ENCODE measurements around the gene BCL2L12. TPM values are rescaled to one million over a fixed set of nuclear protein-coding genes. Genes with fewer than 3 reads are reported as not detected.

BCL2L12 gene
- total RNA-seq, 5 donors from 2014 or later (not counting 1 experiment from before 2014, with no cell fraction given): 15.6 to 26.6 (median 24.1) TPM

GRCh38 chr19:49684983-49685553 is 19.3 kb downstream of the BCL2L12 start:
- no peak for DNase-seq
- no peak overlapping the region for H3K4me3 Mint-ChIP-seq
- H3K9me3 Mint-ChIP-seq: no peaks in the 10 kb centered on the region
- Histone ChIP-seq H3K36me3 (ENCODE audit: control insufficient read depth in 2 of 2, extremely low read depth in 1 of 2, insufficient read depth in 1 of 2, low read length in 1 of 2) (peaks cover 11 to 62% of the 10 kb centered on the region in 2 donors), H3K9me3 (no peaks in the 10 kb centered on the region), H3K27ac (ENCODE audit: low read length) (no peak overlapping the region), H3K4me1 (ENCODE audit: control insufficient read depth in 1 of 2, extremely low read depth in 1 of 2, insufficient read depth in 2 of 2, low read length in 2 of 2) (peaks cover 4 to 31% of the 10 kb centered on the region in 2 experiments), H3K4me3 (ENCODE audit: control insufficient read depth in 1 of 2, extremely low read depth in 1 of 2, low read length in 1 of 2) (no peak overlapping the region), H3K27me3 (replicated peaks in 1 of 2; ENCODE audit: control insufficient read depth in 2 of 2, extremely low read depth in 1 of 2, insufficient read depth in 2 of 2, low read length in 1 of 2) (peaks cover 0 to 13% of the 10 kb centered on the region in 2 experiments)
- H3K27ac Mint-ChIP-seq: no peak overlapping the region
- H3K4me1 Mint-ChIP-seq: peaks cover 12 to 20% (median 18%) of the 10 kb centered on the region in 3 donors
- ATAC-seq (replicated peaks in 1 of 4): no peak
- peaks cover 35% of the 10 kb centered on the region for H3K36me3 Mint-ChIP-seq
- CTCF ChIA-PET: interaction anchor here in 1 of 2 donors (1.1 kb wide), 1 partner anchor 82 kb away, joined by 4 read pairs; the partner anchor contains the start of gene AP2A1
- POLR2A ChIA-PET: interaction anchor here in 1 of 2 donors (0.7 kb wide), 2 partner anchors 11 to 13 kb away, joined by 3 read pairs; no protein-coding TSS in a partner anchor
- H3K27me3 Mint-ChIP-seq: peaks cover 0 to 3% of the 10 kb centered on the region in 2 donors
- WGBS (ENCODE audit: insufficient coverage): 94% methylated on average over 12 of the region's 13 CpGs

- Histone ChIP-seq H3K9me3 (no peaks in the 10 kb centered on the region), H3K27ac (ENCODE audit: low read length) (no peak overlapping the region), H3K27me3 (replicated peaks in 1 of 2; ENCODE audit: control insufficient read depth in 2 of 2, extremely low read depth in 1 of 2, insufficient read depth in 2 of 2, low read length in 1 of 2) (peaks cover 2 to 21% of the 10 kb centered on the region in 2 experiments), H3K36me3 (ENCODE audit: control insufficient read depth in 2 of 2, extremely low read depth in 1 of 2, insufficient read depth in 1 of 2, low read length in 1 of 2) (peaks cover 11 to 62% of the 10 kb centered on the region in 2 donors), H3K4me3 (ENCODE audit: control insufficient read depth in 1 of 2, extremely low read depth in 1 of 2, low read length in 1 of 2) (no peak overlapping the region), H3K4me1 (ENCODE audit: control insufficient read depth in 1 of 2, extremely low read depth in 1 of 2, insufficient read depth in 2 of 2, low read length in 2 of 2) (peaks cover 0 to 31% of the 10 kb centered on the region in 2 experiments)
- no peak for ATAC-seq (replicated peaks in 1 of 4)
- Mint-ChIP-seq H3K27me3 (peaks cover 7 to 11% of the 10 kb centered on the region in 2 donors), H3K9me3 (no peaks in the 10 kb centered on the region), H3K36me3 (peaks cover 32% of the 10 kb centered on the region), H3K27ac (no peak overlapping the region), H3K4me3 (no peak overlapping the region), H3K4me1 (peaks cover 13 to 23% (median 18%) of the 10 kb centered on the region in 3 donors)
- POLR2A ChIA-PET: interaction anchor here in 1 of 2 donors (0.7 kb wide), 2 partner anchors 11 to 12 kb away, joined by 3 read pairs; no protein-coding TSS in a partner anchor
- CTCF ChIA-PET: interaction anchor here (0.6 to 1.1 kb wide), 2 partner anchors 37 to 81 kb away, joined by 4 to 5 read pairs; partner anchors contain the start of gene AP2A1 (in 1 of the 2)
- WGBS (ENCODE audit: insufficient coverage): 91% methylated on average over 23 of the region's 23 CpGs
- no peak for DNase-seq
These were observed 20.2 kb downstream of the BCL2L12 start for GRCh38 chr19:49685845-49686332.

DNA sequence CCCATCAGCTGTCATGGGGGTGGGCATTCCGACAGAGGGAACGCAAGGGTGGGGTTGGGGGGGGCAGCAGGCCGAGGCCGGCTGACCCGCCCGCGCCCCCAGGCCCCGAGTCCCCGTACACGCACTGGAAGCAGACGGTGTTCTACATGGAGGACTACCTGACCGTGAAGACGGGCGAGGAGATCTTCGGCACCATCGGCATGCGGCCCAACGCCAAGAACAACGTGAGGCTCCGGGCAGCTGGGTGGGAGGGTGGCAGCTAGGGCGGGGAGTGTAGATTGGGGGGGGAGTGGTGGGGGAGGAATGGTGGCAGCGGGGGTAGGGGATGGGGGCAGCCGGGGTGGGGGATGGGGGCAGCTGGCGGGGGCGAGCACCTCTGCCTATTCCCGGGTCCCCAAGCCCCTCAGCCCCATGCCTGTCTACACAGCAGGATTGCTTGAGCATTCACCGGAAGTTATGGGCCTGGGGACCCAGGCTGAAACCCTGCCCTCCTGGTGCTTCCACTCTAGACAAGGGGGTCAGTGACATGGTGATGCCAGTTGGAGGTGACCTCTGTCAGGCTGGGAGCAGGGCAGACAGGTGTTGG is 20.9 kb downstream of the BCL2L12 start:
- WGBS (ENCODE audit: insufficient coverage): 96% methylated on average over 15 of the region's 27 CpGs
- Mint-ChIP-seq H3K9me3 (no peaks in the 10 kb centered on the region), H3K36me3 (peaks cover 30% of the 10 kb centered on the region), H3K27me3 (peaks cover 12 to 13% of the 10 kb centered on the region in 2 donors), H3K4me3 (no peak overlapping the region), H3K27ac (no peak overlapping the region), H3K4me1 (peaks cover 18 to 26% (median 23%) of the 10 kb centered on the region in 3 donors)
- Histone ChIP-seq H3K4me3 (ENCODE audit: control insufficient read depth in 1 of 2, extremely low read depth in 1 of 2, low read length in 1 of 2) (no peak overlapping the region), H3K36me3 (ENCODE audit: control insufficient read depth in 2 of 2, extremely low read depth in 1 of 2, insufficient read depth in 1 of 2, low read length in 1 of 2) (peaks cover 11 to 55% of the 10 kb centered on the region in 2 donors), H3K9me3 (no peaks in the 10 kb centered on the region), H3K4me1 (ENCODE audit: control insufficient read depth in 1 of 2, extremely low read depth in 1 of 2, insufficient read depth in 2 of 2, low read length in 2 of 2) (peaks cover 4 to 35% of the 10 kb centered on the region in 2 experiments), H3K27me3 (replicated peaks in 1 of 2; ENCODE audit: control insufficient read depth in 2 of 2, extremely low read depth in 1 of 2, insufficient read depth in 2 of 2, low read length in 1 of 2) (peaks cover 5 to 28% of the 10 kb centered on the region in 2 experiments), H3K27ac (ENCODE audit: low read length) (no peak overlapping the region)
- POLR2A ChIA-PET: no interaction called here
- ATAC-seq (replicated peaks in 1 of 4) (no peak), DNase-seq (no peak)
- CTCF ChIA-PET: interaction anchor here in 1 of 2 donors (0.6 kb wide), 2 partner anchors 38 to 505 kb away, joined by 4 to 5 read pairs; no protein-coding TSS in a partner anchor

DNA sequence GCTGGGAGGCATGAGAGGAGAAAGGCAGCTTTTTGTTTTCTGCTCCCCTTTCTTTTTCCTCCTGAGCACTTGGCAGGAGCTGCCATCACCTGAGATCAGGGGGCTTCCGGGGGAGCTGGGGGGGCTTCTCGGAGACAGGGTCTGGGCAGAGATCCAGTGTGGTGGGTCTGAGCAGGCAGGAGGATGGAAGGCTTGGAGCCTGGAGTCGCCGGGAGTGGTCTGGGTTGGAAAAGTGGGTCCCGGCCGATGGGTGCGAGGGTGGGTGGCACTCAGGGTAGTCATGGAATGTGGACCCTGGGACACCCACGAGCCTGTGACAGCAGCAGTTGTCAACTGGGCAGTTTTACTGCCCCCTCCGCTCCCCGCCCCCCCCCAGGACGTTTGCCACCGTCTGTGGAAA is 21.4 kb downstream of the BCL2L12 start:
- Histone ChIP-seq H3K27ac (ENCODE audit: low read length) (no peak overlapping the region), H3K4me1 (ENCODE audit: control insufficient read depth in 1 of 2, extremely low read depth in 1 of 2, insufficient read depth in 2 of 2, low read length in 2 of 2) (peaks cover 4 to 33% of the 10 kb centered on the region in 2 experiments), H3K4me3 (ENCODE audit: control insufficient read depth in 1 of 2, extremely low read depth in 1 of 2, low read length in 1 of 2) (no peak overlapping the region), H3K36me3 (ENCODE audit: control insufficient read depth in 2 of 2, extremely low read depth in 1 of 2, insufficient read depth in 1 of 2, low read length in 1 of 2) (peaks cover 11 to 49% of the 10 kb centered on the region in 2 donors), H3K9me3 (no peaks in the 10 kb centered on the region), H3K27me3 (replicated peaks in 1 of 2; ENCODE audit: control insufficient read depth in 2 of 2, extremely low read depth in 1 of 2, insufficient read depth in 2 of 2, low read length in 1 of 2) (peaks cover 5 to 34% of the 10 kb centered on the region in 2 experiments)
- Mint-ChIP-seq H3K27me3 (peaks cover 13 to 15% of the 10 kb centered on the region in 2 donors), H3K4me3 (no peak overlapping the region), H3K36me3 (peaks cover 28% of the 10 kb centered on the region), H3K9me3 (no peaks in the 10 kb centered on the region), H3K27ac (no peak overlapping the region), H3K4me1 (peaks cover 19 to 26% (median 24%) of the 10 kb centered on the region in 3 donors)
- CTCF ChIA-PET: interaction anchor here in 1 of 2 donors (0.6 kb wide), 1 partner anchor 506 kb away, joined by 4 read pairs; no protein-coding TSS in a partner anchor
- DNase-seq (no peak), ATAC-seq (replicated peaks in 1 of 4) (no peak)
- WGBS (ENCODE audit: insufficient coverage): 83% methylated on average over 2 of the region's 12 CpGs
- POLR2A ChIA-PET: no interaction called here

GRCh38 chr19:49687566-49688316 is 22.0 kb downstream of the BCL2L12 start:
- H3K4me1 ChIP-seq (ENCODE audit: control insufficient read depth in 1 of 2, extremely low read depth in 1 of 2, insufficient read depth in 2 of 2, low read length in 2 of 2): peaks cover 4 to 33% of the 10 kb centered on the region in 2 experiments
- no peaks in the 10 kb centered on the region for H3K9me3 ChIP-seq
- H3K4me3 ChIP-seq (ENCODE audit: control insufficient read depth in 1 of 2, extremely low read depth in 1 of 2, low read length in 1 of 2): no peak overlapping the region
- H3K4me3 Mint-ChIP-seq: no peak overlapping the region
- ChIA-PET CTCF (interaction anchor here in 1 of 2 donors (0.6 kb wide), 1 partner anchor 39 kb away, joined by 3 read pairs; no protein-coding TSS in a partner anchor), POLR2A (no interaction called here)
- H3K36me3 Mint-ChIP-seq: peaks cover 24% of the 10 kb centered on the region
- DNase-seq (no peak), ATAC-seq (replicated peaks in 1 of 4) (no peak)
- H3K36me3 ChIP-seq (ENCODE audit: control insufficient read depth in 2 of 2, extremely low read depth in 1 of 2, insufficient read depth in 1 of 2, low read length in 1 of 2): peaks cover 11 to 45% of the 10 kb centered on the region in 2 donors
- H3K27me3 Mint-ChIP-seq: peaks cover 13 to 21% of the 10 kb centered on the region in 2 donors
- no peak overlapping the region for H3K27ac Mint-ChIP-seq
- peaks cover 19 to 26% (median 23%) of the 10 kb centered on the region in 3 donors for H3K4me1 Mint-ChIP-seq
- H3K9me3 Mint-ChIP-seq: no peaks in the 10 kb centered on the region
- no peak overlapping the region for H3K27ac ChIP-seq (ENCODE audit: low read length)
- peaks cover 5 to 40% of the 10 kb centered on the region in 2 experiments for H3K27me3 ChIP-seq (replicated peaks in 1 of 2; ENCODE audit: control insufficient read depth in 2 of 2, extremely low read depth in 1 of 2, insufficient read depth in 2 of 2, low read length in 1 of 2)
- WGBS (ENCODE audit: insufficient coverage): 71% methylated on average over 10 of the region's 26 CpGs

Data from T-cell (primary cell).